HFFc6 (cell line): ENCODE measurements around the gene CCDC183. TPM values are rescaled to one million over a fixed set of nuclear protein-coding genes. Genes with fewer than 3 reads are reported as not detected.
A peak's percentile ranks its signal among the peaks of the same experiment; 100 is the strongest.

Experiments used
- DNase-seq: peaks from one replicate; pipeline ENCODE4 v3.0.0-alpha.2; 2018
- H3K27ac Mint-ChIP-seq: 2 replicates; pipeline ENCODE4 v1.8.0; 2020; ENCODE audit warnings: mild to moderate bottlenecking, mixed read lengths
- H3K27me3 Mint-ChIP-seq: 2 replicates; pipeline ENCODE4 v1.8.0; 2021; ENCODE audit warnings: mild to moderate bottlenecking, moderate library complexity, mixed read lengths; ENCODE audit not compliant: insufficient read depth
- H3K36me3 Mint-ChIP-seq: 2 replicates; pipeline ENCODE4 v1.8.0; 2021; ENCODE audit warnings: low read depth, mixed read lengths
- H3K4me1 Mint-ChIP-seq: 2 replicates; pipeline ENCODE4 v1.8.0; 2020; ENCODE audit warnings: low read depth, mixed read lengths
- H3K4me3 Mint-ChIP-seq: 2 replicates; pipeline ENCODE4 v1.8.0; 2020; ENCODE audit warnings: mild to moderate bottlenecking, moderate library complexity, mixed read lengths
- H3K9me3 Mint-ChIP-seq: 2 replicates; pipeline ENCODE4 v1.8.0; 2020; ENCODE audit warnings: mild to moderate bottlenecking, mixed read lengths
- CTCF ChIP-seq: fragments of 200-600 bp; sonication (generic); IDR thresholded peaks from 2 replicates; pipeline ENCODE4 v1.5.0; 2021; ENCODE audit warnings: antibody characterized with exemption, mild to moderate bottlenecking
- total RNA-seq, 6 experiments: library from RNA; stranded (reverse); fragmentation: NEBNext Ultra II Directional; extraction: Animal tissue kit (Norgen Biotek cat#: 25700); gene quantifications; 2 replicates in 1 of 6; 3 replicates in 5 of 6; pipeline ENCODE4 v1.2.3, GENCODE V29; 2021

Gene CCDC183
- total RNA-seq, 6 experiments from 2014 or later = 0.25 to 0.87 (median 0.34) TPM

GRCh38 chr9:136775191-136775590 lies 20.9 kb upstream of the CCDC183 start:
- no peak for DNase-seq
- Mint-ChIP-seq H3K9me3 (peaks cover 16% of the 10 kb centered on the region), H3K27me3 (peaks cover 42% of the 10 kb centered on the region), H3K4me1 (peaks cover 6% of the 10 kb centered on the region; the same call in 1 of the 2 replicates), H3K4me3 (no peak overlapping the region), H3K36me3 (peaks cover 15% of the 10 kb centered on the region), H3K27ac (no peak overlapping the region)
- no peak for TF ChIP-seq CTCF

GRCh38 chr9:136776947-136777346 lies 19.2 kb upstream of the CCDC183 start:
- TF ChIP-seq CTCF = no peak
- H3K27me3 Mint-ChIP-seq = peaks cover 44% of the 10 kb centered on the region
- DNase-seq = no peak

GRCh38 chr9:136777359-136777758 lies 18.8 kb upstream of the CCDC183 start:
- Mint-ChIP-seq H3K27me3 (peaks cover 44% of the 10 kb centered on the region), H3K4me3 (peak overlapping the region; percentile 30; the same call in 1 of the 2 replicates), H3K9me3 (peaks cover 16% of the 10 kb centered on the region), H3K4me1 (peaks cover 6% of the 10 kb centered on the region; the same call in 1 of the 2 replicates), H3K36me3 (peaks cover 15% of the 10 kb centered on the region), H3K27ac (no peak overlapping the region)
- DNase-seq = no peak
- TF ChIP-seq CTCF = no peak

More at GRCh38 chr9:136776947-136777346, 19.2 kb upstream of the CCDC183 start:
- H3K27ac Mint-ChIP-seq = no peak overlapping the region
- peaks cover 6% of the 10 kb centered on the region; the same call in 1 of the 2 replicates for H3K4me1 Mint-ChIP-seq
- H3K36me3 Mint-ChIP-seq = peaks cover 15% of the 10 kb centered on the region
- peaks cover 16% of the 10 kb centered on the region for H3K9me3 Mint-ChIP-seq
- peak overlapping the region; percentile 30; the same call in 1 of the 2 replicates for H3K4me3 Mint-ChIP-seq

GRCh38 chr9:136779808-136780207 lies 16.3 kb upstream of the CCDC183 start:
- DNase-seq = no peak
- no peak overlapping the region for H3K4me3 Mint-ChIP-seq
- H3K27ac Mint-ChIP-seq = no peak overlapping the region
- TF ChIP-seq CTCF = peak; percentile 31
- H3K36me3 Mint-ChIP-seq = peaks cover 6% of the 10 kb centered on the region; the same call in 1 of the 2 replicates
- H3K4me1 Mint-ChIP-seq = peaks cover 6% of the 10 kb centered on the region; the same call in 1 of the 2 replicates
- peaks cover 44% of the 10 kb centered on the region for H3K27me3 Mint-ChIP-seq
- peaks cover 5% of the 10 kb centered on the region for H3K9me3 Mint-ChIP-seq

- TF ChIP-seq CTCF = no peak
- Mint-ChIP-seq H3K27me3 (peaks cover 32% of the 10 kb centered on the region), H3K9me3 (peaks cover 5% of the 10 kb centered on the region), H3K4me1 (peaks cover 2% of the 10 kb centered on the region), H3K27ac (no peak overlapping the region), H3K4me3 (no peak overlapping the region), H3K36me3 (peaks cover 6% of the 10 kb centered on the region; the same call in 1 of the 2 replicates)
- DNase-seq = no peak
Measured at GRCh38 chr9:136782452-136782851, 13.7 kb upstream of the CCDC183 start.
